22Rv1 (cell line): ENCODE data around the gene SCLT1.

Experiments
- CTCF ChIP-seq: fragments of 450-650 bp; IDR thresholded peaks from 2 replicates; pipeline ENCODE4 v1.5.1; 2017; ENCODE audit warnings: mild to moderate bottlenecking
- ZFX ChIP-seq: fragments of 450-650 bp; IDR thresholded peaks from 2 replicates; pipeline ENCODE4 v1.6.1; 2017; ENCODE audit warnings: antibody characterized with exemption, borderline replicate concordance

DNA sequence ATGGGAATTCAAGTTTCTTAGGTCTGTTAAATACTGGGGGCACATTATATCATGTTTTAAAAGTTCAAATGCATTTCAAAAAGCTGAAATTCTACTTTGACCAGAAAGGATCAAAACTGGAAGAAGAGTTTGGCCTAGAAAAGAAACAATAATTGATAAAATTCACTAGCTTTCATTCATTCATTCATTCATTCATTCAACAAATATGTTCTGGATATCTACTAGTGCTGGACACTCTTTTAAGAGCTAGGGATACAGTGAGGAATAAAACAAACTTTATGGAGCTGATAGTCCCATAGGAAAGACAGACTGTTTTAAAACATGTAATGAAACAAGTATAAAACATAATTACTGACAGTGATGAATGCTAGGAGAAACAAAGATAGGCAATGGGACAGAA is 177.8 kb downstream of the SCLT1 start:
- TF ChIP-seq CTCF (no peak), ZFX (no peak)
